HL-60/S4 (cell line): ENCODE results near the gene NACA2.

Source experiments
- in situ Hi-C: fragments of 300-500 bp; cut with MboI; formaldehyde crosslinking; loops from 2 replicates; pipeline ENCODE4 v1.14.3; 2022; ENCODE audit warnings: low sequenced_read_pairs

The NACA2 gene

GRCh38 chr17:61555127-61555566 is 35.9 kb downstream of the NACA2 start:
- in situ Hi-C loops, result loop anchor here (10.0 to 25.0 kb wide), 2 partner anchors 560 to 843 kb away; no protein-coding TSS in a partner anchor

- in situ Hi-C loops, result loop anchor here (10.0 to 25.0 kb wide), 2 partner anchors 559 to 842 kb away; no protein-coding TSS in a partner anchor
These were observed 36.8 kb downstream of the NACA2 start for GRCh38 chr17:61554209-61554608.

- in situ Hi-C loops, result loop anchor here (10.0 to 25.0 kb wide), 2 partner anchors 558 to 840 kb away; no protein-coding TSS in a partner anchor
These were observed 38.5 kb downstream of the NACA2 start for GRCh38 chr17:61552560-61552959.

GRCh38 chr17:61551255-61551742 is 39.7 kb downstream of the NACA2 start:
- in situ Hi-C loops, result loop anchor here (10.0 to 25.0 kb wide), 2 partner anchors 556 to 839 kb away; no protein-coding TSS in a partner anchor

GRCh38 chr17:61547113-61547512 is 43.9 kb downstream of the NACA2 start:
- in situ Hi-C loops, result no loop called here

- in situ Hi-C loops, result no loop called here
These were observed 45.6 kb downstream of the NACA2 start for GRCh38 chr17:61545335-61545938.

- in situ Hi-C loops, result no loop called here
These were observed 47.1 kb downstream of the NACA2 start for GRCh38 chr17:61543786-61544415.

- in situ Hi-C loops, result no loop called here
These were observed 49.0 kb downstream of the NACA2 start for GRCh38 chr17:61542027-61542426.

GRCh38 chr17:61540874-61541273 is 50.1 kb downstream of the NACA2 start:
- in situ Hi-C loops, result no loop called here
